HG03060 (cell line): Measurements from ENCODE around the gene VIT.
"Not testable (repeated sequence)": the region's sequence is repeated elsewhere in the genome, so short reads cannot be mapped to it uniquely, and the experiment has no call there.

ENCODE experiments used
- ATAC-seq: cut with Tn5 transposase; IDR thresholded peaks from one replicate; pipeline ENCODE4 v1.9.1; 2021; ENCODE audit warnings: low read depth, moderate number of reproducible peaks; ENCODE audit not compliant: unreplicated experiment

VIT gene

GRCh38 chr2:36677996-36678605 is 18.4 kb upstream of the VIT start:
- ATAC-seq, result no peak

GRCh38 chr2:36678856-36679255 is 17.7 kb upstream of the VIT start:
- no peak for ATAC-seq

GRCh38 chr2:36680012-36680411 is 16.5 kb upstream of the VIT start:
- no peak for ATAC-seq

GRCh38 chr2:36682562-36682961 is 13.9 kb upstream of the VIT start:
- ATAC-seq, result no peak

GRCh38 chr2:36683002-36683401 is 13.5 kb upstream of the VIT start:
- no peak for ATAC-seq

- ATAC-seq, result not testable (repeated sequence)
Observed at GRCh38 chr2:36688291-36688690, 8.2 kb upstream of the VIT start.

- ATAC-seq, result not testable (repeated sequence)
Observed at GRCh38 chr2:36689013-36689412, 7.5 kb upstream of the VIT start.

- ATAC-seq, result no peak
Observed at GRCh38 chr2:36692121-36692520, 4.4 kb upstream of the VIT start.

- ATAC-seq, result no peak
Observed at GRCh38 chr2:36693825-36694224, 2.7 kb upstream of the VIT start.

GRCh38 chr2:36695746-36696415 is 626 bp upstream of the VIT start:
- no peak for ATAC-seq

- no peak for ATAC-seq
Observed at GRCh38 chr2:36697424-36698066, 1.0 kb downstream of the VIT start.

- no peak for ATAC-seq
Observed at GRCh38 chr2:36698993-36699392, 2.5 kb downstream of the VIT start.

- no peak for ATAC-seq
Observed at GRCh38 chr2:36700311-36700710, 3.8 kb downstream of the VIT start.

GRCh38 chr2:36701391-36701795 is 4.9 kb downstream of the VIT start:
- ATAC-seq, result no peak

GRCh38 chr2:36701918-36702317 is 5.4 kb downstream of the VIT start:
- no peak for ATAC-seq

GRCh38 chr2:36702781-36703180 is 6.3 kb downstream of the VIT start:
- ATAC-seq, result no peak

- ATAC-seq, result no peak
Observed at GRCh38 chr2:36704475-36705150, 8.1 kb downstream of the VIT start.

- ATAC-seq, result no peak
Observed at GRCh38 chr2:36705326-36706020, 9.0 kb downstream of the VIT start.

GRCh38 chr2:36706021-36706876 is 9.7 kb downstream of the VIT start:
- ATAC-seq, result no peak

- ATAC-seq, result no peak
Observed at GRCh38 chr2:36707050-36707449, 10.5 kb downstream of the VIT start.
